SK-N-SH (cell line): ENCODE data around the gene PHYKPL. TPM values are rescaled to one million over a fixed set of nuclear protein-coding genes. Genes with fewer than 3 reads are reported as not detected.

Experiments used
- CTCF ChIA-PET: fragments of 300-600, 350-600 bp; formaldehyde crosslinking; extraction: SDS; loops from one replicate; lab custom pipeline; 2021; lab: Yijun Ruan, JAX
- POLR2A ChIA-PET: fragments of 350-600 bp; sonication (Branson Sonifier 250); formaldehyde crosslinking; extraction: SDS; loops from one replicate; lab custom pipeline; 2020; ENCODE audit warnings: antibody characterized with exemption, inconsistent platforms; lab: Yijun Ruan, JAX
- DNase-seq: peaks from one replicate; pipeline ENCODE4 v3.0.0; 2012
- H2AFZ ChIP-seq: fragments of 200-600 bp; sonication (generic); 2 replicates; pipeline ENCODE4 v1.8.1; 2016; ENCODE audit warnings: antibody characterized with exemption, mild to moderate bottlenecking, low read depth
- H3F3A ChIP-seq: fragments of 200-600 bp; sonication (generic); replicated peaks from 2 replicates; pipeline ENCODE3; 2016; ENCODE audit warnings: antibody characterized with exemption, mild to moderate bottlenecking; ENCODE audit not compliant: insufficient read depth
- H3K27ac ChIP-seq, 2 experiments: fragments of 200-500 bp in 1 of 2; fragments of 200-600 bp in 1 of 2; sonication (Bioruptor generic) in 1 of 2; sonication (generic), shearing (Covaris generic) in 1 of 2; 2 replicates each; pipeline versions ENCODE4 v1.5.1 to v1.6.1; 2014 to 2016; ENCODE audit warnings: low read depth in 2 of 2, inconsistent platforms in 1 of 2, low read length in 1 of 2, mild to moderate bottlenecking in 1 of 2, mixed read lengths in 1 of 2
- H3K27me3 ChIP-seq: fragments of 200-600 bp; sonication (generic), shearing (Covaris generic); 2 replicates; pipeline ENCODE4 v1.6.1; 2016; ENCODE audit warnings: mixed run types; ENCODE audit not compliant: insufficient read depth
- H3K36me3 ChIP-seq, 2 experiments: fragments of 200-500 bp in 1 of 2; fragments of 200-600 bp in 1 of 2; sonication (Bioruptor generic) in 1 of 2; sonication (generic) in 1 of 2; replicated peaks in 1 of 2; 2 replicates each; pipeline versions ENCODE3 to v1.5.1; 2014 to 2016; ENCODE audit warnings: low read length in 1 of 2, mild to moderate bottlenecking in 1 of 2; ENCODE audit not compliant: insufficient read depth in 2 of 2, control insufficient read depth in 1 of 2
- H3K4me1 ChIP-seq, 2 experiments: fragments of 200-500 bp in 1 of 2; fragments of 200-600 bp in 1 of 2; sonication (Bioruptor generic) in 1 of 2; sonication (generic), shearing (Covaris generic) in 1 of 2; 2 replicates each; pipeline versions ENCODE4 v1.5.1 to v1.6.1; 2014 to 2016; ENCODE audit warnings: low read depth in 1 of 2, low read length in 1 of 2, mixed run types in 1 of 2; ENCODE audit not compliant: insufficient read depth in 2 of 2, control insufficient read depth in 1 of 2
- H3K4me2 ChIP-seq: fragments of 200-600 bp; sonication (generic), shearing (Covaris generic); 2 replicates; pipeline ENCODE4 v1.6.1; 2017; ENCODE audit warnings: mixed run types
- H3K4me3 ChIP-seq, 2 experiments: fragments of 200-500 bp in 1 of 2; fragments of 200-600 bp in 1 of 2; sonication (Bioruptor generic) in 1 of 2; sonication (generic), shearing (Covaris generic) in 1 of 2; 2 replicates each; pipeline versions ENCODE4 v1.5.1 to v1.8.1; 2014 to 2016; ENCODE audit warnings: low read depth in 2 of 2, inconsistent platforms in 1 of 2, low read length in 1 of 2, mild to moderate bottlenecking in 1 of 2, mixed read lengths in 1 of 2, moderate library complexity in 1 of 2
- H3K79me2 ChIP-seq: fragments of 200-600 bp; sonication (generic); 2 replicates; pipeline ENCODE4 v1.8.1; 2017; ENCODE audit warnings: mild to moderate bottlenecking; ENCODE audit not compliant: insufficient read depth
- H3K9ac ChIP-seq: fragments of 200-600 bp; sonication (generic); 2 replicates; pipeline ENCODE4 v1.6.1; 2017; ENCODE audit warnings: mixed run types
- H3K9me2 ChIP-seq: fragments of 200-600 bp; sonication (generic); 2 replicates; pipeline ENCODE4 v1.6.1; 2017; ENCODE audit warnings: mixed run types
- H3K9me3 ChIP-seq: fragments of 200-600 bp; sonication (generic); 2 replicates; pipeline ENCODE4 v1.6.1; 2017; ENCODE audit warnings: mixed run types, mild to moderate bottlenecking, moderate library complexity
- H4K20me1 ChIP-seq: fragments of 200-600 bp; sonication (generic); 2 replicates; pipeline ENCODE4 v1.6.1; 2017; ENCODE audit warnings: mild to moderate bottlenecking, mixed run types; ENCODE audit not compliant: insufficient read depth
- EP300 ChIP-seq, 2 experiments: IDR thresholded peaks; 2 replicates each; pipeline versions ENCODE4 v1.4.0 to v1.6.1; 2012; ENCODE audit warnings: borderline replicate concordance in 1 of 2, low read depth in 1 of 2, low read length in 1 of 2
- EZH2phosphoT487 ChIP-seq: fragments of 200-600 bp; sonication (generic); IDR thresholded peaks from 2 replicates; pipeline ENCODE4 v1.6.1; 2017; ENCODE audit warnings: low read depth, mixed run types, mild to moderate bottlenecking, antibody characterized with exemption, moderate library complexity, borderline replicate concordance
- GABPA ChIP-seq: IDR thresholded peaks from 2 replicates; pipeline ENCODE4 v1.4.0; 2012; ENCODE audit warnings: low read depth, mild to moderate bottlenecking
- GATA2 ChIP-seq: sonication (generic); formaldehyde crosslinking; IDR thresholded peaks from 2 replicates; pipeline ENCODE4 v1.5.0; 2020; ENCODE audit warnings: mild to moderate bottlenecking, missing genetic modification reagents
- JUND ChIP-seq: IDR thresholded peaks from 2 replicates; pipeline ENCODE4 v1.4.0; 2012
- MAX ChIP-seq: IDR thresholded peaks from 2 replicates; pipeline ENCODE4 v1.4.0; 2012; ENCODE audit warnings: low read depth
- MXI1 ChIP-seq: IDR thresholded peaks from 2 replicates; pipeline ENCODE4 v1.6.1; 2012; ENCODE audit warnings: mild to moderate bottlenecking, low read depth, low read length, improper control_type of control experiment
- NFIC ChIP-seq: IDR thresholded peaks from 2 replicates; pipeline ENCODE4 v1.4.0; 2012; ENCODE audit warnings: borderline replicate concordance
- NRF1 ChIP-seq: IDR thresholded peaks from 2 replicates; pipeline ENCODE4 v1.6.1; 2012; ENCODE audit warnings: low read depth, mild to moderate bottlenecking, low read length
- RAD21 ChIP-seq: IDR thresholded peaks from 2 replicates; pipeline ENCODE4 v1.6.1; 2012; ENCODE audit warnings: mild to moderate bottlenecking, low read length
- RCOR1 ChIP-seq: fragments of 150-350 bp; IDR thresholded peaks from 2 replicates; pipeline ENCODE4 v1.6.1; 2017; ENCODE audit warnings: antibody characterized with exemption, low read length
- RFX5 ChIP-seq: IDR thresholded peaks from 2 replicates; pipeline ENCODE4 v1.6.1; 2012; ENCODE audit warnings: mild to moderate bottlenecking, improper control_type of control experiment, low read length
- SIN3A ChIP-seq: IDR thresholded peaks from 2 replicates; pipeline ENCODE4 v1.6.1; 2012; ENCODE audit warnings: low read depth, mild to moderate bottlenecking, low read length, moderate library complexity, borderline replicate concordance
- SMC3 ChIP-seq: IDR thresholded peaks from 2 replicates; pipeline ENCODE4 v1.6.1; 2012; ENCODE audit warnings: low read depth, low read length, improper control_type of control experiment
- TAF1 ChIP-seq: IDR thresholded peaks from 2 replicates; pipeline ENCODE4 v1.6.1; 2012; ENCODE audit warnings: low read depth, mild to moderate bottlenecking, low read length, moderate library complexity, borderline replicate concordance
- TCF12 ChIP-seq: IDR thresholded peaks from 2 replicates; pipeline ENCODE4 v1.4.0; 2012
- TEAD4 ChIP-seq: IDR thresholded peaks from 2 replicates; pipeline ENCODE4 v1.4.0; 2012; ENCODE audit warnings: mild to moderate bottlenecking, borderline replicate concordance; ENCODE audit not compliant: insufficient read depth
- YY1 ChIP-seq: IDR thresholded peaks from 2 replicates; pipeline ENCODE4 v1.4.0; 2012; ENCODE audit warnings: low read depth, mild to moderate bottlenecking
- WGBS: methylation state at CpG from one replicate; pipeline ENCODE4 v1.1.6; 2017; ENCODE audit warnings: low lambda C conversion rate; 5-methylcytosine and 5-hydroxymethylcytosine counted together
- polyA plus RNA-seq, 3 experiments: library from polyadenylated mRNA; depleted of rRNA; stranded (reverse); fragments of >200 nt; gene quantifications; 2 replicates each; pipeline ENCODE4 v1.2.3, GENCODE V29; 2012
- TF ChIP-seq, protein P1 (sequence below): IDR thresholded peaks from 2 replicates; pipeline ENCODE4 v1.6.1; 2012; ENCODE audit warnings: mild to moderate bottlenecking, low read depth, low read length, moderate library complexity
- TF ChIP-seq, protein P2 (sequence below): fragments of 150-350 bp; IDR thresholded peaks from 2 replicates; pipeline ENCODE4 v1.6.1; 2016; ENCODE audit warnings: mild to moderate bottlenecking, low read depth, low read length

The PHYKPL gene
- polyA plus RNA-seq, 1 of the 3 experiments (the other 2 are of a cell fraction), result 46.8 TPM

GRCh38 chr5:178205749-178206047 lies 26.9 kb downstream of the PHYKPL start (continued):
- TF ChIP-seq RCOR1, result no peak
- no peak for TF ChIP-seq MAX
- TF ChIP-seq, protein P1, sequence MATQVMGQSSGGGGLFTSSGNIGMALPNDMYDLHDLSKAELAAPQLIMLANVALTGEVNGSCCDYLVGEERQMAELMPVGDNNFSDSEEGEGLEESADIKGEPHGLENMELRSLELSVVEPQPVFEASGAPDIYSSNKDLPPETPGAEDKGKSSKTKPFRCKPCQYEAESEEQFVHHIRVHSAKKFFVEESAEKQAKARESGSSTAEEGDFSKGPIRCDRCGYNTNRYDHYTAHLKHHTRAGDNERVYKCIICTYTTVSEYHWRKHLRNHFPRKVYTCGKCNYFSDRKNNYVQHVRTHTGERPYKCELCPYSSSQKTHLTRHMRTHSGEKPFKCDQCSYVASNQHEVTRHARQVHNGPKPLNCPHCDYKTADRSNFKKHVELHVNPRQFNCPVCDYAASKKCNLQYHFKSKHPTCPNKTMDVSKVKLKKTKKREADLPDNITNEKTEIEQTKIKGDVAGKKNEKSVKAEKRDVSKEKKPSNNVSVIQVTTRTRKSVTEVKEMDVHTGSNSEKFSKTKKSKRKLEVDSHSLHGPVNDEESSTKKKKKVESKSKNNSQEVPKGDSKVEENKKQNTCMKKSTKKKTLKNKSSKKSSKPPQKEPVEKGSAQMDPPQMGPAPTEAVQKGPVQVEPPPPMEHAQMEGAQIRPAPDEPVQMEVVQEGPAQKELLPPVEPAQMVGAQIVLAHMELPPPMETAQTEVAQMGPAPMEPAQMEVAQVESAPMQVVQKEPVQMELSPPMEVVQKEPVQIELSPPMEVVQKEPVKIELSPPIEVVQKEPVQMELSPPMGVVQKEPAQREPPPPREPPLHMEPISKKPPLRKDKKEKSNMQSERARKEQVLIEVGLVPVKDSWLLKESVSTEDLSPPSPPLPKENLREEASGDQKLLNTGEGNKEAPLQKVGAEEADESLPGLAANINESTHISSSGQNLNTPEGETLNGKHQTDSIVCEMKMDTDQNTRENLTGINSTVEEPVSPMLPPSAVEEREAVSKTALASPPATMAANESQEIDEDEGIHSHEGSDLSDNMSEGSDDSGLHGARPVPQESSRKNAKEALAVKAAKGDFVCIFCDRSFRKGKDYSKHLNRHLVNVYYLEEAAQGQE, result no peak
- no peak for TF ChIP-seq GATA2 (CRISPR knock-in tag)
- no peak for TF ChIP-seq TEAD4
- no peak for TF ChIP-seq RAD21
- TF ChIP-seq, all 33 proteins: peak for 0

- no peak overlapping the region for H2AFZ ChIP-seq
- H3K27me3 ChIP-seq, result no peaks in the 10 kb centered on the region
- peak overlapping the region; percentile 95 for H3K9ac ChIP-seq
- H3K9me3 ChIP-seq, result no peaks in the 10 kb centered on the region
- H4K20me1 ChIP-seq, result peaks cover 49% of the 10 kb centered on the region
- peak; percentile 92 for DNase-seq
- 0% methylated on average over 34 of the region's 90 CpGs for WGBS
- peaks cover 3% of the 10 kb centered on the region for H3F3A ChIP-seq
- H3K27ac ChIP-seq, result peak overlapping the region; percentile 70 to 76
- POLR2A ChIA-PET, result interaction anchor here (0.6 to 1.7 kb wide), 13 partner anchors 8 to 1690 kb away, joined by 3 to 12 read pairs (median 4); partner anchors contain the start of genes GMCL2, NHP2, PHYKPL and ZNF354C
- peaks cover 38 to 41% of the 10 kb centered on the region in 2 experiments for H3K36me3 ChIP-seq
- no peaks in the 10 kb centered on the region for H3K9me2 ChIP-seq
- peak overlapping the region; percentile 95 for H3K4me2 ChIP-seq
- TF ChIP-seq TCF12 (no peak), YY1 (no peak), GABPA (peak; percentile 11; the same call in 1 of the 2 replicates), EP300 (IDR thresholded peaks at IDR 0.05; ENCODE audit: borderline replicate concordance in 1 of 2, low read depth in 1 of 2, low read length in 1 of 2) (no peak; a peak in 1 of 4 replicates), NRF1 (peak; percentile 42), JUND (no peak), MXI1 (peak; percentile 50), RFX5 (no peak), EZH2phosphoT487 (no peak), SIN3A (peak; percentile 68; the same call in 1 of the 2 replicates), TAF1 (no peak; the same call in 1 of the 2 replicates), GATA2 (CRISPR knock-in tag) (no peak), SMC3 (no peak), NFIC (no peak)
- TF ChIP-seq, protein P2, sequence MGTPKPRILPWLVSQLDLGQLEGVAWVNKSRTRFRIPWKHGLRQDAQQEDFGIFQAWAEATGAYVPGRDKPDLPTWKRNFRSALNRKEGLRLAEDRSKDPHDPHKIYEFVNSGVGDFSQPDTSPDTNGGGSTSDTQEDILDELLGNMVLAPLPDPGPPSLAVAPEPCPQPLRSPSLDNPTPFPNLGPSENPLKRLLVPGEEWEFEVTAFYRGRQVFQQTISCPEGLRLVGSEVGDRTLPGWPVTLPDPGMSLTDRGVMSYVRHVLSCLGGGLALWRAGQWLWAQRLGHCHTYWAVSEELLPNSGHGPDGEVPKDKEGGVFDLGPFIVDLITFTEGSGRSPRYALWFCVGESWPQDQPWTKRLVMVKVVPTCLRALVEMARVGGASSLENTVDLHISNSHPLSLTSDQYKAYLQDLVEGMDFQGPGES, result no peak
- TF ChIP-seq, protein P1, result no peak
- TF ChIP-seq, all 33 proteins: peak for 4
- H3K4me3 ChIP-seq, result peak overlapping the region; percentile 84 to 90
- peaks cover 67% of the 10 kb centered on the region for H3K79me2 ChIP-seq
- CTCF ChIA-PET, result interaction anchor here (1.3 to 2.3 kb wide), 2 partner anchors 27 to 30 kb away, joined by 5 to 6 read pairs; partner anchors contain the start of gene PHYKPL
- peaks cover 14 to 21% of the 10 kb centered on the region in 2 experiments for H3K4me1 ChIP-seq
These were observed 27.5 kb downstream of the PHYKPL start for GRCh38 chr5:178204935-178205748.
